OCI-LY1 (cell line): ENCODE data around the gene MRTFB.

Source experiments
- EZH2 ChIP-seq: fragments of 200-600 bp; sonication (generic), shearing (Covaris generic); IDR thresholded peaks from 2 replicates; pipeline ENCODE4 v1.8.0; 2017; ENCODE audit warnings: borderline replicate concordance, mixed run types, mild to moderate bottlenecking, antibody characterized with exemption, low read length, moderate library complexity, mixed read lengths
- TF ChIP-seq, protein P1 (sequence below): fragments of 200-600 bp; sonication (generic), shearing (Covaris generic); IDR thresholded peaks from 2 replicates; pipeline ENCODE4 v1.5.1; 2017; ENCODE audit warnings: mild to moderate bottlenecking, antibody characterized with exemption, low read length, moderate library complexity, mixed read lengths

DNA sequence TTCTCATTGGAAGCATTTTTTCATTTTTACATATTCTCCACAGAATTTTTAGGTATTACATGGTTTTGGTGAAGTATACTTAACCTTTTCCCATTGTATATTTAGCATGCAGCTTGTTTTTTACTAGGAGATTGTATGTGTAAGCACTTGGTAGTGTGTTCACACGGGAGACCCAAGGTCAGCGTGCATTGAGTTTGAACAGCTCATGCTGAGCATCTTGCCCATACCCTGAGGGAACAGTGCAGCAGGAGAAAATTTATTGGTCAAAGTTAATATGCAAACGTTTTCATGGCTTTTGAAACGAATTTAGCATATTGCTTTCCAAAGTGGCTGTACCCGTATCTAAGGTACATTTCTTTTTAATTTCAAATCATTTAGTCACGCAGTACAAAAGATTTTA lies 168.7 kb downstream of the MRTFB start:
- TF ChIP-seq, protein P1, sequence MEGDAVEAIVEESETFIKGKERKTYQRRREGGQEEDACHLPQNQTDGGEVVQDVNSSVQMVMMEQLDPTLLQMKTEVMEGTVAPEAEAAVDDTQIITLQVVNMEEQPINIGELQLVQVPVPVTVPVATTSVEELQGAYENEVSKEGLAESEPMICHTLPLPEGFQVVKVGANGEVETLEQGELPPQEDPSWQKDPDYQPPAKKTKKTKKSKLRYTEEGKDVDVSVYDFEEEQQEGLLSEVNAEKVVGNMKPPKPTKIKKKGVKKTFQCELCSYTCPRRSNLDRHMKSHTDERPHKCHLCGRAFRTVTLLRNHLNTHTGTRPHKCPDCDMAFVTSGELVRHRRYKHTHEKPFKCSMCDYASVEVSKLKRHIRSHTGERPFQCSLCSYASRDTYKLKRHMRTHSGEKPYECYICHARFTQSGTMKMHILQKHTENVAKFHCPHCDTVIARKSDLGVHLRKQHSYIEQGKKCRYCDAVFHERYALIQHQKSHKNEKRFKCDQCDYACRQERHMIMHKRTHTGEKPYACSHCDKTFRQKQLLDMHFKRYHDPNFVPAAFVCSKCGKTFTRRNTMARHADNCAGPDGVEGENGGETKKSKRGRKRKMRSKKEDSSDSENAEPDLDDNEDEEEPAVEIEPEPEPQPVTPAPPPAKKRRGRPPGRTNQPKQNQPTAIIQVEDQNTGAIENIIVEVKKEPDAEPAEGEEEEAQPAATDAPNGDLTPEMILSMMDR, result no peak
- no peak for TF ChIP-seq EZH2
